ENCODE results near the gene MAPK1IP1L.
A peak's percentile ranks its signal among the peaks of the same experiment; 100 is the strongest.

Gene MAPK1IP1L

DNA sequence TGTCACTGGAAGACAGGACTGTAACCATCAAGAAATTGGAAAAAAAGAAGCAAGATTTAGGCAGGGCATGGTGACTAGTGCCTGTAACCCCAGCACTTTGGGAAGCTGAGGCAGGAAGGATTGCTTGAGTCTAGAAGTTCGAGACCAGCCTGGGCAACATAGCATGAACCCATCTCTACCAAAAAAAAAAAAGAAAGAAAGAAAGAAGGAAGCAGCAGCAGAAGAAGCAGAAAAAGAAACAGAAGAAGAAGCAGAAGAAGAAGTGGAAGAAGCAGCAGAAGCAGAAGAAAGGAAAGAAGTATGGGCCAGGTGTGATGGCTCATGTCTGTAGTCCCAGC lies 47.1 kb downstream of the MAPK1IP1L start:
- no peak for DNase-seq

DNA sequence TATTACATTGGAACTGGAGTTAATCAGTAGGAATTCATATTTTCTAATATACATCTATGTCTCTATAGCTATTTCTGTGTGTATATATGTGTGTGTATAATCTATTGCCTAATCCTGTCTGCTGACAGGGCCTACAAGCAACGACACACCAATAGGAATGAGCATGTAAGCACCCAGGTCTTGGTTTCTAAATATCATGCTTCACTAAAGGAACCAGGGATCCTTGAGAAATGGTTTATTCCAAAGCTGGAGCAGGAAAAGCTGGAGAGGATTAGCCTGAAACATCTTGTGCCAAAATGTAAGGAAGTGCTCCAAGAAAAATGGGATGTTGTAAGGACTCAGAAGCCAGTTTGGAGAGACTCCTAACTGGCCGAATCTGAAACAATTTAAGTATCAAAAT lies 48.3 kb downstream of the MAPK1IP1L start:
- DNase-seq, result no peak

DNA sequence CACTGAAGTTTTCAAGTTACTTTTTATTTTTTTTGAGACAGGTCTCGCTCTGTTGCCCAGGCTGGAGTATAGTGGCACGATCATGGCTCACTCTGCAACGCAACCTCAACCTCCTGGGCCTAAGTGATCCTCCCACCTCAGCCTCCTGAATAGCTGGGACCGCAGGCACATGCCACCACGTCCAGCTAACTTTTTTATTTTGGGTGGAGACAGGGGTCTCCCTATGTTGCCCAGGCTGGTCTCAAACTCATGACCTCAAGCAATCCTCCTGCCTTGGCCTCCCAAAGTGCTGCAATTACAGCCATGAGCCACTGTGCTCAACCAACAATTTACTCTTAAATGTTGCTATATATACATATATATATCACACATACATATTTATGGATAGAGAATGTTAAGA lies 50.3 kb downstream of the MAPK1IP1L start:
- DNase-seq, result no peak

DNA sequence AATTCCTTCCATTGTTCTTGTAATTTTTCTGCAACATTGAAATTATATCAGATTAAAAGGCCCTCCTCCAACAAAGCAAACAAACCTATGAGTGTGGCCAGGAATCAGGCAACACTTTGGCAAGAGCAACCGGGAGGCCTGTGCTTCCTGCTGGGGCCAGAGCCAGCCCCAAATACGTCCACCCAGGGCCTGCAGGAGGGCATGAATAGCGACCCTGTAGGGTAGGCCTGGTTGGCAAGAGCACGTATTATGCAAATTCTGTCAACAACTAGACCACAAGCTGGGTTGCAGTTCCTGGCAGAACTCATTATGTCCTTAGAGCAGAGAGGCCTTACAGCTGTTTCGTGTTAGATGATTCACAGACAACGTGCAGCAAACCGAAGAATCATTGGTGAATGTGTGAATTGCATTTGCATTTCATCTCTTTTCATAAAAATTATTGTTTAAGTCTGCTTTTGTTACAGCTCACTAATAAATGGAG lies 50.7 kb downstream of the MAPK1IP1L start:
- DNase-seq, result peak; percentile 58

DNA sequence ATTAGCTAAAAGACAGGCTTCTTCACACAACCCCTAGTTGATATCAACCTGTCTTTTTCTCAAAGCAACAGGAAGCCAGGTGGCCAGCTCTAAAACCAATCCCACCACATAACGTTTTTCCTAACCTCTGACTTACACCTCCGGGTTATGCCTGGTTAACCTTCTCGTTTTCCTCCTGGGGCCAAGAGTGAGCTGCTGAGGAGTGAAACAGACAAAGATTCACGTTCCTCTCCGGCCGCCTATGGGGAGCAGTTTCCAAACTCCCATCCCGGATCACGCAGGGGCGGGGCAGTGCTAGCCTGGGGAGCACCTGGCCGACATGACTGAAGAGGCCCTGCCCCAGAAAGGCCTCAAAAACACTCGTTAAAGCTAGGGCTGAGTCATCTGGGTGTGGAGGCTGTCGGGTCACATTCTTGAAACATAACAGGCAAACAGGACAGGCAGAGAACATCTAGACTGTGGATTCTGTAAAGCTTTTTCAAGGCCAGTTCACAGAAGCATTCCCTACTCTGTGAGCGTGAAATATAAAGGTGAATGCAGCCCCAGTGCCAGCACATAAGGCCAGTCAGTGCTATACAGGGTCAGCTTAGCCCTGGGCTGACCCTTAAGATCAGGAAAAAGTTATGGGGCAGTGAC lies 51.7 kb downstream of the MAPK1IP1L start:
- no peak for DNase-seq

DNA sequence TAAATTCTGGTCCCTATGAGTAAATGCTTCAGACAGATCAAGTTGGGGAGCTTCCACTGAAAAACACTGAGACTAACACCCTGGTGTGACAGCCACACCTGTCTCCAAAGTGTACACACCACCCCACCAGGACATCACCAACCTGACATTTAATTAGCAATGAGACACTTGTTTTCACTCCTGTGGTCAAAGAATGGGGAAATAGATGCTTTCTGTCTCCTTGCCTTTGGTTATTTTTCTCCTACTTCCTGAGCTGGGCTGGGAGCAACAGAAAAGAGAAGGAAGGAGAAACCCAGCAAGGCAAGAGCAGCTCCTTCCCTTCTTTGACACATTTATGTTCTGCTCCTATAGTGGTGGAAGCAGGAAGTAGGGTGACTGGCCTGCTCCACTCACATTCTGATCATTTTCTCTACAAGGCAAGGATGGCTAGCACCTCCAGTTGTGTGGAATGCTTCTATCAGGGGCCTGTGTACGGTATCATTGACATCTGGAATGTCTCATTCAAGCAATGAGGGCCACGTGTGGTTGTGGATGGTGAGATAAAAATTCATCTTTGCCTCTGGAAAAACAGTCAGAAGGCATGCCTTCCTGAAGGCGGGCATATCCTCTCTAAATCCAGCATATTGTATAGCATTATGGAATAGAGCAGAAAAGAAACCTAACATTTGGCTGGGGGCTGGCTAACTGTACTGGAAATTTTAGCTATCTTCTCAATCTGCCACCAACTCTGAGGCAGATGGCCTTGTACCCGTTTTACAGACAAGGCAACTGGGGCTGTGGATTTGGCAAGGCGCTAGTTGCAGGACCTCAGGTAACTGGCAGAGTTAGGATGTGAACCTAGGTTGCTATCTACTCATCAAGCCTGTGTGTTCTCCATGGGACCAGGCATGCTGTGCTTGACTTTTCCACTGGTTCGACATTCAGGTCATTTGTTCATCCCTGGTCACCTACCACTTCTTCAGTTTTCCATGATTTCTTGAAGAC lies 52.8 kb downstream of the MAPK1IP1L start:
- DNase-seq, result no peak

DNA sequence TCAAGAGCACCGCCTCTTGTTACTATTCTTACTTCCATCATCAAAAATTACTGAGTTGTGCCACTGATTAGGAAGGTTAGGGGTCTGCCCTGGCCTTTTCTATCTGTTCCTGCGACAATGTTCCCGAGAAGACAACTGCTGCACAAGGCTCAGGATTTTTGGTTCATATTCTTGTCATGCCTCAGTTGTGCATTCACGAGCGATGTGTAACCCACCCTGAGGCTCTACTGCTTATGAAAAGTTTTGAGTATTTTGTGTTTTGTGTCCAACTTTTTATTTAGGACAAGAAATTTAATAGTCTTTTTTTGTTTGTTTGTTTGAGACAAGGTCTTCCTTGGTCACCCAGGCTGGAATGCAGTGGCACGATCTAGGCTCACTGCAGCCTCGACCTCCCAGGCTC lies 54.5 kb downstream of the MAPK1IP1L start:
- no peak for DNase-seq

DNA sequence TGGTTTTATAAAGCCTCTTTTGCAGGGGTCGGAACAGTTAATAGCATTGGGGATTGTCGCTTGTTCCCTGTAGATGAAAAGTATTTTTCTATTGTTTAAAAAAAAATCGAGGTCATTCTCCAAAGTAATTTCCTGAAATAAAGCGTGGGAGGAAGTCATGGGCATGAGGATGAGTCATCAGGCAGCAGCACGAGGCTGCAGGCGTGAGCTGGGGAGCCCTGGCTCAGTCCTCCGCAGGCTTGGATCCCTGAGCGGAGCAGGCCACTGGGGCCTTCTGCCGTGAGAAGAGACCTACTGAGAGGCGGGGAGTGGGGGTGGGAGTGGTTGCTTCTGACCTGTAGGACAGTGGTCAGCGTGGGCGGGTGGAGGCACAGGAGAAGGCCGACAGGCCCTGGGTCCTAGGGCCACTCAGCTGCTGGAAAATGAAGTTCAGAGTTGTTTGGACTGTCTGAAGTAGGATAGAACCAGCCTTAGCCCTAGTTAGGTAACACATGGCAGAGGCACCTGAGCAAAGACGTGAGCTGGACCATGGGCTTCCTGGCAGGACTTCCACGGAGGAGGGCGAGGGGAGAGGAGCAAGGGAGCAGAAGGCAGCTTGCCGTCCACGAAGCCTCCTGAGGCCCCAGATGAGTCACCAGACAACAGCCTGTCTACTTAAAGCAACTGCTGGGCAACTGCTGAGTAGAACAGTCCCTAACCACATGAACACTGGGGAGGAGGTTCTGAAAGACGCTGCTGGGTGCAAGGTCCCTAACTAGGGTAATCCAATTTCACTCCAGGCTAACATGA lies 56.5 kb downstream of the MAPK1IP1L start:
- DNase-seq, result no peak

DNA sequence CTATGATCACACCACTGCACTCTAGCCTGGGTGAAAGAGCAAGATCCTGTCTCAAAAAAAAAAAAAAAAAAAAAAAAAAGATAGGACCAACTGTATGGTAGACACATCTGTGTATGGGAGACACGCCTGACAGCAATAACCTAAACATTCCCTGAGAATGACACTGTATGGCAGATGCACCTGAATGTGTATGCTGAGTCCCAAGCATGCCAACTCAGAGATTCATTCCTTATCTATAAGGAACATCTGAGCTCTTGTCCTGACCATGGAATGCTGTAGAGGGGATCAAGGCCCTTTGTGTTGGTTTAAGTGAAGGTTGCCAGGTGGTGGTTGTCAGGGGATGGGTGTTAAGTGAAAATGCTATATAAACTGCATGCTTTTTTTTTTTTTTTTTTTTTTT lies 58.4 kb downstream of the MAPK1IP1L start:
- DNase-seq, result no peak

DNA sequence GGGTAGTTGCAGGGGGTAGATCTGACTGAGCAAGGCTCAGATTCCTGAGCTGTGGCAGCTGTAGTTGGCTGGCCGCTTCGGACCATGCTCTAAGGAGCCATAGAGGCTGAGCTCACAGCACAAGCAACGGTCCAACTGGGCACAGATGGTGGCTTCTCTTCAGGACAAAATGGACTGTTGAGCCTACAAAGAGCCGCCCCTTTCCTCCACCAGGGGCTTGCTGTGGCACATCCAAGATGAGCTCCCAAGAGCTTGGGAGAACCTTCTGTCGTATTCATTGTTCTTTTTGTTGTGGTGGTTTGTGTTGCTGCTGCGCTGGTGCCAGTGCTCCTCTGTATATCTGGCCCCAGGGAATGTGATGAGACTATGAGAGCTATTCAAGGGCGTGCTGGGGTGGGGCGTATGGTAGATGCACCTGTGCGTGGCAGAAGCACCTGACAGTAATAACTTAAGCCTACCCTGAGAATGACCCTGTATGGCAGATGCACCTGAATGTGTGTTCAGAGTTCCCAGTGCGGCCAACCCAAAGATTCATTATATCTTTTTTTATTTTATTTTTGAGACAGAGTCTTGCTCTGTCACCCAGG lies 59.8 kb downstream of the MAPK1IP1L start:
- no peak for DNase-seq

DNA sequence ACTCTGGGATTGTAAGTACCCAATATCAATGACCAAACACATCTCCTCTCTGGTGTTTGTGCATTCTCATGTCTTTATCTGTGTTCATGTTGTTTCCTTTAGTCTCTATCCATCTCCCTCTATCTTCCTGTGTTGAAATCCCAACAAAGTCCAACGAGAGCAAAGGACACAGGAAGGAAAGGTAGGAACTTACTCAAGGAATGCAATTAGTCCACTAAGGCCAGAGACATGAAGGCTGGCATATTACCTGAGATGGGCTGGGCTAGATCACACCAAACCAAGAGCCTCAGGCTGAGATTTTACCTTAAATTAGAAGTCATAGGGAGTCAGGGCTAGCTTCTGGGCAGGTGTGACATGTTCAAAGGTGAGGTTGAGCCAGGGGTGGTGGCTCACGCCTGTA lies 63.3 kb downstream of the MAPK1IP1L start:
- DNase-seq, result no peak

DNA sequence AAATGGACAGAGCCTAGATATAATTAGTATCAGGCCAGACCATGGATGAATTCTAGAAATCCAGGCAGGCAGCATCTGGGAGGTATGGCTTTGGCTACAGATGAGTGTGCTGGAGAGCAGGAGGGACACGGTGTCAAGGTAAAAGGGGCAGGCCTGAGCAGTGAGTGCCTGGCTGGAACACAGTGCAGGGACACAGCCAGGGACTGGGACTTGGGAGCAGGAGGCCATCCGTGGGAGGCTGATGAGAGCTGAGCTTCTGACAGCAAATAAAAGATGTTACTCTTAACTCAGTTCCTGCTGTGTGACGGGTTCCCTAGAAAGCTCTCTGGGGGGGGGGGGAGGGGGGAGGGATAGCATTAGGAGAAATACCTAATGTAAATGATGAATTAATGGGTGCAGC lies 64.0 kb downstream of the MAPK1IP1L start:
- DNase-seq, result no peak

DNA sequence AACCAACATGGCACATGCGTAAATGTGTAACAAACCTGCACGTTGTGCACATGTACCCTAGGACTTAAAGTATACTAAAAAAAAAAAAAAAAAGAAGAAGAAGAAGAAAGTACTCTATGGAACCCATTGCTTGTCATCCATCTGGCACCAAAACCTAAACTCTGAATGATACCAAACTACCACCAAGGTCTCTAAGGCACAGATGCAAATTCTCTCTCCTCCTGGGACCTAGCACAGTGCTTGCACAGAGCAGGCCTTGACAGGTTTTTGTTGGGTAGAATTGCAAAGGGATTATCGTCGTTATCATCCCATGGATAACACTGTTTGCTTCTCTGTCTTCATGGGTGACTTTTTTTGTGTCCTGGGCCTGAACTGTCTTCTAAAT lies 64.4 kb downstream of the MAPK1IP1L start:
- DNase-seq, result no peak

DNA sequence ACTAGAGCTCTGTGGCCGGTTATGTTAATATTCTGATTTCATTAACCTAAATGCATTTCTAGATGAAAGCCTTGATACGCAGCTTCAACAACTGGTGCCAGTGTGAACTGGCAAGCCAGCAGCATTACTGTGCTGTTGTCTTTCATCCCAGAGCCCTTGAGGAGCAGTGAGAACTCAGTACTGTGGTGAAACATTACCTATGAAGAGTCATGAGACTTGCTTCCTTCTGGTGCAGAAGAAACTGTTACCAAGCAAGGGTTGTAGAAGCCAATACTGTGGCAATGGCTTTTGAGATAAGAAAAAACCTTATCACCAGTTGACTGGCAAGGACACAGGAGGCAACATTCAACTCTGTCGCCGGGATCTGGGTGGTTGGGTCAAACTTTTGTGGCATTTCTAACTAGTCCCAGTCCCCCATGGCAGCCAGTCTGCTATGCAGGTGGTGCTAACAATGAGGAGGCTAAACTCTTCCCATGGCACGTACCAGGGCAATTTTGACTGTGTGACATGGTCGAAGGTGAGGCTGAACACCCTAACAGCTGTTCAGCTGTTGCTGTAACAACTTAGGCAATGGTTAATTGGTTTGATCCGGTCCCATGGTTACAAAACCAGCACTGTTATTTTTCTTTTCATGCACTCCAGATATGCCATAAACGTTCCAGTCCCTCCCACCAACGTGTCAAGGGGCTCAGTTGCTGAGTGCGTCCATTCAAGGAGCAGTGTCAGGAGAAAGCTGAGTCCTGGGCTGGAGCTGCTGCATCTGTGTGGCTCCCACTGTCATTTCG lies 65.0 kb downstream of the MAPK1IP1L start:
- DNase-seq, result no peak

DNA sequence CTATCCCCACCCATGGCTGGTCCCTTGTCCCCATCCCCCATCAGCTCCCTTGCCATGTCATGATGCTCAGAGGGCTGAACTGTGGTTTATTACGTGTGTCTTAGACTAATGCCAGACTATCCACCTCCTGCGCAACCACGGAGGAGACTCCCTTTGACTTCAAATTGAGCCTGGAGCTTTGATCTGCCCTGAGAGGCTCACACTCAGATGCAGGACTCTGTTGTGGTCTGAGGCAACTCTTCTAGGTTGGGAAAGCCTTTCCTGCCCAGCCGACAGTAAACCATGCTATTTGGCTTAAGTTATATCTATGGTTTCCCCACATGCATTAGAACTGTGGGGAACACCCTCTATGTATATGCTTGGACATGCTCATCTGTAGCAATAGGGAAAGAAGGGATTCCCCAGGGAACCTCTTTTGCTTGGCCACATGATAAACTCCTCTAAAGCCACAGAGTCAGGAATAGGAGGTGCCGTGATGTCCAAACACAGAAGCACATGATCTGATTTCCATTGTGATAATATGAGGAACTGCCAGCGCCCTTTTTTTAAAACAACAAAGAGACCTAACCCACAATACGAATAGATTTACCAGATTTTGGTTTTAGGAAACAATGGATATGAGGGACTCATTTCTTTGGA lies 66.5 kb downstream of the MAPK1IP1L start:
- DNase-seq, result no peak

DNA sequence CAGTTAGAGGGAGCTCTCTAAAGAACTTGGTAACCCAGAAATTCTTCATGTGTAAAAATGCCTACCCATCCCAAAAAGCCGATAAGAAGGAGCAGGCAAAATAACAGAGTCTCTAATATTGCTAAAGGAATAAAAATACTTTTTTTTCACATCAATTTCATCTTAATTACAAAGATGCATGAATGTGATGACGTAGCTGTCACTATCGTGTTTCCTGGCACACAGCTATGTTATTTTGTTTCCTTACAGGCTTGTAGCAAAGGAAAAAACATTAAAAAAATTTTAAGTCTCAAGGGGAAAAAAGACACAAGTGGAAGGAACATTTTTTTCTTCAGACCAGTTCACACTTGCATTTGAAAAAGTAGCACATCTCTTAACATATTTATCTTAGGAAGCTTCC lies 67.3 kb downstream of the MAPK1IP1L start:
- DNase-seq, result no peak

All from NCI-H1417 treated with DMSO at 0.1 percent for 48 hours (cell line).